ENCODE data around the gene AGPAT3.

GRCh38 chr21:43864313-43864961 is 586 bp upstream of the AGPAT3 start:
- TF ChIP-seq POLR2A (IDR thresholded peaks at IDR 0.05; ENCODE audit: low read length) (peak; percentile 53), GATA1 (IDR thresholded peaks at IDR 0.05; ENCODE audit: low read depth, low read length) (no peak)
